ENCODE measurements around the gene PNMA6F.
"Not testable (repeated sequence)": the region's sequence is repeated elsewhere in the genome, so short reads cannot be mapped to it uniquely, and the experiment has no call there.

DNA sequence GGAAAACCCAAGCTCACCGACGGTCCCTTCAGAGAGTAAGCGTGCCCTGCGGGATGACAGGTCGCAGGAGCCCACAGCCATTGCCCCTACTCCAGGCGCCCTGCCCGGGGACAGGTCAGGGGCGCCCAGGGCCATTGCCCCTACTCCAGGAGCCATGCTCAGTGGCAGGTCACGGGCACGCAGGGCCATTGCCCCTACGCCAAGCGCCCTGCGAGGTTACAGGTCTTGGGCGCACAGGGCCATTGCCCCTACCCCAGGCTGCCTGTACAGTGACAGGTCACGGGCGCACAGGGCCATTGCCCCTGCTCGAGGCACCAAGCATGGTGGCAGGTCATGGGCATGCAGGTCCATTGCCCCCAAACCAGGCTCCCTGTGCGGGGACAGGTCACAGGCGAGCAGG, 49.5 kb downstream of the PNMA6F start:
- TF ChIP-seq, protein P1, sequence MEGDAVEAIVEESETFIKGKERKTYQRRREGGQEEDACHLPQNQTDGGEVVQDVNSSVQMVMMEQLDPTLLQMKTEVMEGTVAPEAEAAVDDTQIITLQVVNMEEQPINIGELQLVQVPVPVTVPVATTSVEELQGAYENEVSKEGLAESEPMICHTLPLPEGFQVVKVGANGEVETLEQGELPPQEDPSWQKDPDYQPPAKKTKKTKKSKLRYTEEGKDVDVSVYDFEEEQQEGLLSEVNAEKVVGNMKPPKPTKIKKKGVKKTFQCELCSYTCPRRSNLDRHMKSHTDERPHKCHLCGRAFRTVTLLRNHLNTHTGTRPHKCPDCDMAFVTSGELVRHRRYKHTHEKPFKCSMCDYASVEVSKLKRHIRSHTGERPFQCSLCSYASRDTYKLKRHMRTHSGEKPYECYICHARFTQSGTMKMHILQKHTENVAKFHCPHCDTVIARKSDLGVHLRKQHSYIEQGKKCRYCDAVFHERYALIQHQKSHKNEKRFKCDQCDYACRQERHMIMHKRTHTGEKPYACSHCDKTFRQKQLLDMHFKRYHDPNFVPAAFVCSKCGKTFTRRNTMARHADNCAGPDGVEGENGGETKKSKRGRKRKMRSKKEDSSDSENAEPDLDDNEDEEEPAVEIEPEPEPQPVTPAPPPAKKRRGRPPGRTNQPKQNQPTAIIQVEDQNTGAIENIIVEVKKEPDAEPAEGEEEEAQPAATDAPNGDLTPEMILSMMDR (IDR thresholded peaks at IDR 0.05): not testable (repeated sequence)
- not testable (repeated sequence) for TF ChIP-seq POLR2AphosphoS5 (IDR thresholded peaks at IDR 0.05)

Measured in breast epithelium (tissue), 3 donors.